Activated T-cell treated with anti-CD3 and anti-CD28 coated beads, Interleukin-2, amount 50 U/mL, for 4 hours (primary cell): Measurements from ENCODE around the gene ANO8. TPM values are rescaled to one million over a fixed set of nuclear protein-coding genes. Genes with fewer than 3 reads are reported as not detected.

Source experiments
- ATAC-seq, 2 donors: fragments of 200-7000 bp; cut with Tn5 transposase; one replicate each; pipeline ENCODE4 v1.10.0; 2021
- DNase-seq: peaks from one replicate; pipeline ENCODE4 v3.0.0-alpha.2; 2020
- H3K27me3 Mint-ChIP-seq: one replicate; pipeline ENCODE4 v1.8.0; 2021; ENCODE audit warnings: low read depth, mixed read lengths
- H3K36me3 Mint-ChIP-seq: one replicate; pipeline ENCODE4 v1.8.0; 2022; ENCODE audit warnings: mixed read lengths; ENCODE audit not compliant: insufficient read depth
- H3K4me1 Mint-ChIP-seq: one replicate; pipeline ENCODE4 v1.8.0; 2021; ENCODE audit warnings: low read depth, mixed read lengths
- H3K4me3 Mint-ChIP-seq: one replicate; pipeline ENCODE4 v1.8.0; 2021; ENCODE audit warnings: mild to moderate bottlenecking, moderate library complexity, mixed read lengths
- H3K9me3 Mint-ChIP-seq: one replicate; pipeline ENCODE4 v1.8.0; 2021; ENCODE audit warnings: mixed read lengths
- total RNA-seq, 3 donors: library from RNA; stranded (reverse); gene quantifications; one replicate each; pipeline ENCODE4 v1.2.1, GENCODE V29; 2021

ANO8 gene
- total RNA-seq, 3 donors from 2014 or later, result 2.8 to 3.0 (median 2.9) TPM

- Mint-ChIP-seq H3K36me3 (no peaks in the 10 kb centered on the region), H3K4me1 (no peaks in the 10 kb centered on the region)
These were observed 22.5 kb upstream of the ANO8 start for GRCh38 chr19:17357078-17357666.

GRCh38 chr19:17353386-17353785, 18.7 kb upstream of the ANO8 start:
- DNase-seq (no peak), ATAC-seq (no peak)
- H3K9me3 Mint-ChIP-seq, result no peaks in the 10 kb centered on the region
- H3K36me3 Mint-ChIP-seq, result no peaks in the 10 kb centered on the region
- peaks cover 21% of the 10 kb centered on the region for H3K27me3 Mint-ChIP-seq
- H3K4me1 Mint-ChIP-seq, result peaks cover 2% of the 10 kb centered on the region
- no peak overlapping the region for H3K4me3 Mint-ChIP-seq

More at GRCh38 chr19:17357078-17357666, 22.5 kb upstream of the ANO8 start:
- Mint-ChIP-seq H3K4me3 (no peak overlapping the region), H3K27me3 (peaks cover 9% of the 10 kb centered on the region), H3K9me3 (no peaks in the 10 kb centered on the region)
- ATAC-seq (no peak), DNase-seq (no peak)

GRCh38 chr19:17352608-17353280, 18.1 kb upstream of the ANO8 start:
- Mint-ChIP-seq H3K4me3 (no peak overlapping the region), H3K27me3 (peaks cover 23% of the 10 kb centered on the region), H3K36me3 (no peaks in the 10 kb centered on the region), H3K9me3 (no peaks in the 10 kb centered on the region), H3K4me1 (peaks cover 2% of the 10 kb centered on the region)
- DNase-seq, result no peak
- ATAC-seq, result no peak

GRCh38 chr19:17351815-17352435, 17.3 kb upstream of the ANO8 start:
- ATAC-seq, result no peak
- Mint-ChIP-seq H3K9me3 (no peaks in the 10 kb centered on the region), H3K36me3 (no peaks in the 10 kb centered on the region), H3K4me3 (no peak overlapping the region), H3K4me1 (peaks cover 2% of the 10 kb centered on the region), H3K27me3 (peaks cover 30% of the 10 kb centered on the region)
- no peak for DNase-seq

- Mint-ChIP-seq H3K36me3 (no peaks in the 10 kb centered on the region), H3K27me3 (peaks cover 31% of the 10 kb centered on the region), H3K4me1 (peaks cover 7% of the 10 kb centered on the region), H3K9me3 (no peaks in the 10 kb centered on the region), H3K4me3 (no peak overlapping the region)
- no peak for DNase-seq
- ATAC-seq, result no peak
These were observed 14.0 kb upstream of the ANO8 start for GRCh38 chr19:17348700-17349099.

- Mint-ChIP-seq H3K4me1 (peaks cover 7% of the 10 kb centered on the region), H3K9me3 (no peaks in the 10 kb centered on the region), H3K36me3 (no peaks in the 10 kb centered on the region), H3K4me3 (no peak overlapping the region), H3K27me3 (peaks cover 27% of the 10 kb centered on the region)
- ATAC-seq (no peak), DNase-seq (no peak)
These were observed 13.2 kb upstream of the ANO8 start for GRCh38 chr19:17347877-17348276.

- H3K9me3 Mint-ChIP-seq, result no peaks in the 10 kb centered on the region
- DNase-seq (no peak), ATAC-seq (no peak)
- H3K4me3 Mint-ChIP-seq, result no peak overlapping the region
- no peaks in the 10 kb centered on the region for H3K36me3 Mint-ChIP-seq
- H3K4me1 Mint-ChIP-seq, result peaks cover 7% of the 10 kb centered on the region
- peaks cover 22% of the 10 kb centered on the region for H3K27me3 Mint-ChIP-seq
These were observed 12.7 kb upstream of the ANO8 start for GRCh38 chr19:17347361-17347760.

GRCh38 chr19:17346109-17346671, 11.5 kb upstream of the ANO8 start:
- Mint-ChIP-seq H3K4me1 (peaks cover 7% of the 10 kb centered on the region), H3K36me3 (no peaks in the 10 kb centered on the region), H3K4me3 (no peak overlapping the region), H3K9me3 (no peaks in the 10 kb centered on the region), H3K27me3 (peaks cover 17% of the 10 kb centered on the region)
- DNase-seq (peak; percentile 77), ATAC-seq (peak; percentile 96 to 98)

- Mint-ChIP-seq H3K4me1 (peaks cover 17% of the 10 kb centered on the region), H3K9me3 (no peaks in the 10 kb centered on the region), H3K27me3 (no peaks in the 10 kb centered on the region), H3K4me3 (no peak overlapping the region), H3K36me3 (no peaks in the 10 kb centered on the region)
- ATAC-seq (no peak), DNase-seq (no peak)
These were observed 7.2 kb upstream of the ANO8 start for GRCh38 chr19:17341845-17342244.

- Mint-ChIP-seq H3K9me3 (no peaks in the 10 kb centered on the region), H3K36me3 (no peaks in the 10 kb centered on the region), H3K27me3 (no peaks in the 10 kb centered on the region), H3K4me3 (no peak overlapping the region), H3K4me1 (peaks cover 19% of the 10 kb centered on the region)
- DNase-seq (no peak), ATAC-seq (no peak)
These were observed 6.7 kb upstream of the ANO8 start for GRCh38 chr19:17341386-17341785.

- Mint-ChIP-seq H3K9me3 (no peaks in the 10 kb centered on the region), H3K27me3 (no peaks in the 10 kb centered on the region), H3K4me1 (peaks cover 16% of the 10 kb centered on the region), H3K4me3 (no peak overlapping the region), H3K36me3 (no peaks in the 10 kb centered on the region)
- DNase-seq, result no peak
- ATAC-seq, result no peak
These were observed 6.3 kb upstream of the ANO8 start for GRCh38 chr19:17340871-17341357.

GRCh38 chr19:17340302-17340870, 5.7 kb upstream of the ANO8 start:
- ATAC-seq (no peak), DNase-seq (no peak)
- Mint-ChIP-seq H3K4me3 (no peak overlapping the region), H3K27me3 (no peaks in the 10 kb centered on the region), H3K9me3 (no peaks in the 10 kb centered on the region), H3K4me1 (peaks cover 19% of the 10 kb centered on the region), H3K36me3 (no peaks in the 10 kb centered on the region)

GRCh38 chr19:17339088-17339741, 4.6 kb upstream of the ANO8 start:
- DNase-seq, result no peak
- H3K9me3 Mint-ChIP-seq, result no peaks in the 10 kb centered on the region

More at GRCh38 chr19:17339088-17339741, 4.6 kb upstream of the ANO8 start:
- Mint-ChIP-seq H3K27me3 (no peaks in the 10 kb centered on the region), H3K4me1 (peaks cover 25% of the 10 kb centered on the region), H3K4me3 (peak overlapping the region; percentile 85), H3K36me3 (no peaks in the 10 kb centered on the region)
- ATAC-seq, result no peak
